Mesenteric fat pad (tissue), 1 donor: ENCODE results near the gene ABHD17A. TPM values are rescaled to one million over a fixed set of nuclear protein-coding genes. Genes with fewer than 3 reads are reported as not detected.

Source experiments
- DNase-seq: peaks from one replicate; pipeline ENCODE4 v3.0.0-alpha.2; 2020; ENCODE audit warnings: low spot score
- total RNA-seq: library from RNA; stranded (reverse); fragmentation: NEBNext Ultra II Directional; extraction: Animal tissue kit (Norgen Biotek cat#: 25700); gene quantifications from one replicate; pipeline ENCODE4 v1.2.1, GENCODE V29; 2021
- donor health status: DM: yes; HTN: yes; CAD: no.

Gene ABHD17A
- total RNA-seq, 1 donor from 2014 or later, result 67.2 TPM

DNA sequence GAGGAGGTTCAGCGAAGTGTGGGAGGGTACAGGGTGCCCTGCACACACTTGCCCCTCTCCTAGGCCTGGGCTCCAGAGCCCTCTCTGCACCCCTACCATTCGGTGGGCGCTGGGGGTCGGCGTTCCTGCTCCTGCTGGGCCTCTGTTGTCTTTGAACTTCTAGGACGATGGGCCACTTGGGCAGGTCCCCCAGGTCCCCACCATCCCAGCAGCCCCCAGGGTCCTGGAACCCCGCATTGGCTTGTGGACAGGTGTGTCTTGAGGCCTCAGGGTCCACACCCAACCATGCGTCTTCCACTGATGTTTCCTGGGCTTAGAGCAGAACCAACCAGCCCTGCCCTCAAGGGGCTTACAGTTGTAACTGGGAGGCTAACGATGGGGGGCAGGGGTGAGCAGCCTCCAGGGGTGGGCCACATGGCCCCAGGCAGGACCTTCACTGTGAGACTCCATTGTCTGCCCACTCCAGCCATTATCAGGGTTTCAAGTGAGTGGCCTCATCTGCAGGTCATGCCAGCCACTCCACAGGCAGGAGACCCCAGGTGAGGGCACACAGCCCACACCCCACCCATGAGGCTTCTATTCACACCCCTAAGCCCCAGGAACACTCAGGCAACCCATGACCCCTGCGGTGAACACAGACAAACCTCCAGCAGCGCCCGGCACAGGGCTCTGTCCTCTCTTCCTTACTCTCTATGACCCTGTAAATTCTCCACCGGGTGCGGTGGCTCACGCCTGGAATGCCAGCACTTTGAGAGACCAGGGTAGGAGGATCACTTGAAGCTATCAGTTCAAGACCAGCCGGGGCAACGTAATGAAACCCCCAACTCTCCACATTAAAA is 19.9 kb downstream of the ABHD17A start:
- DNase-seq, result no peak

- peak; percentile 94 for DNase-seq
These were observed 20.7 kb downstream of the ABHD17A start for GRCh38 chr19:1864480-1865171.

- peak; percentile 98 for DNase-seq
These were observed 21.4 kb downstream of the ABHD17A start for GRCh38 chr19:1863638-1864479.

- no peak for DNase-seq
These were observed 22.0 kb downstream of the ABHD17A start, which contains the start of gene KLF16 for GRCh38 chr19:1863328-1863637. Gene KLF16, minus strand, starts transcription at chr19:1863579. Its CDS starts 82 bp downstream, at chr19:1863497.

- DNase-seq, result no peak
These were observed 22.6 kb downstream of the ABHD17A start for GRCh38 chr19:1862424-1863327.

DNA sequence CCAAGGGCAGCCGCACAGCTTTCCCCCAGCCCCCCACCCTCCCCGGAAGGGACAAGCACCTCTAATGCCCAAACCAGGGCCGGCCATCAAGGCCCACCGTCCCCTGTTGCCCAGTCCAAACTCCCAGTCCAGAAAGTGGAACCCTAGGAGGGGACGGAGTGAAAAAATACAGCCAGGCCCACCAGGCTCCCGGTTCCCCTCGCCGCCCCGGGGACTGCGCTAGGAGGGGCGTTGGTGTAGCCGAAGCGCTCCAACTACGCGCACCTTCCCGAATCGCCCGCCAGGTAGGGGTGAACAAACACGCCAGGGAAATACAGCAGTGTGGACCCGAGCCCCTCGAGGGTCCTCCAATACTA is 23.2 kb downstream of the ABHD17A start:
- no peak for DNase-seq

DNA sequence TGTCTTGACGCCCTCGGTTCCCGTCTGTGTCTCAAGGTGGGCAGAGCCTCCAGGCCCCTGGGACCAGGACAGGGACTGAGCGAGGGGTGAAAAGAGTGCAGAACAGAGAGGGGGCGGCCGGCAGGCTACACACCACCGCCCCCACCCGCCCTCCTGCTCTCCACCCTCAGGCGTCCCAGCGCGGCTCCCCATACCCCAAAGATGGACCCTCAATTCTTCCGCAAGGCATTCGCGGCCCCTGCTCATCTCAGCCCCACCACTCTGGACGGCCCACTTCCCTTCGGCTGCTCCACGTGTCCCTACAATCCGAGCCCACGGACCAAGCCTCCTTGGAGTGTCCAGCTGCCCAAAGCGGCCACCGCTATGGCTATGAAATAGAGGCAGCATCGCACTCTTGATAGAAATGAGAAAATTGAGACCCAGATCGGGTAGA is 23.7 kb downstream of the ABHD17A start:
- no peak for DNase-seq

- DNase-seq, result no peak
These were observed 24.3 kb downstream of the ABHD17A start for GRCh38 chr19:1860821-1861598.

- no peak for DNase-seq
These were observed 25.1 kb downstream of the ABHD17A start for GRCh38 chr19:1860042-1860775.

DNA sequence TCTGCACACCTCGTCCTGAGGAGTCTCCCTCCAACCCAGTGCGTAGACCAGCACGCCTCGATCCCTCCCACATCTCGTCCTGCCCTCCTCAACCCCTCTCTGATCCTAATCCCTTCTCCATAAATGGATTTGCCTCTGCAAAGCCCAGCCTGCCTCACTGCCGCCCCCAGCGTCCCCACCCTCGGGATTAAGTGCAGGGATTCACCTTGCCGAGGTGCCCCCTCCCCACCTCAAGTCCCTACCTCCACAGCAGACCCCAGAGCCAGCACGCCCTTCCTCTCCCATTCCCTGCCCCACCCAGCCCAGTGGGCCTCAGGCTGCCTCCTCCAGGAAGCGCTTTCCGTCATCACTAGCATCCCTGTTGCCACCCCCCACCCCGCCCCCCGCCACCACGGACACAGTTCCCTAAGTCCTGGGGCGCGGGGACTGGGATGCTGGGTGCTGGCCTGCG is 25.9 kb downstream of the ABHD17A start:
- no peak for DNase-seq

GRCh38 chr19:1858412-1859081 is 26.7 kb downstream of the ABHD17A start:
- no peak for DNase-seq

- no peak for DNase-seq
These were observed 27.5 kb downstream of the ABHD17A start for GRCh38 chr19:1857648-1858326.

- DNase-seq, result peak; percentile 95
These were observed 28.3 kb downstream of the ABHD17A start for GRCh38 chr19:1856698-1857603.

GRCh38 chr19:1856345-1856697 is 29.0 kb downstream of the ABHD17A start:
- no peak for DNase-seq

DNA sequence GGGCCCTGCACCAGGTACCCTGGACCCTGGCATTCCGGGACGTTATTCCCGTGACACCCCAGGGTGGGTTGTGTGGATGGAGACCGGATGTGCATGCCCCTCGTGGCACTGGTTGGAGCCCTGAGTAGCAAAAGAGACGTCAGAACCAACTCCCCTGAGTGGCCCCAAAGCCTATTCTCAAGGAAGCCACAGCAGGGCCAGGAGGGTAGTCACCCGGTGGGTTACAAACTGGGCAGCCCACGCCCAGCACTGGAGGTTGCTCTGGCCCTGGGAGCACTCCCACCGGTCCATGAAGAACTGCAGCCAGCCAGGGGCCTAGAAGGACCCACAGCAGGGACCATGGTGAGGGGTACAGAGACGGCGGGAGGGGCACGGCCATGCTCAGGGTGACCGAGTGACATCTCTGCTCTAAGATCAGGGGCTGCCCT is 29.5 kb downstream of the ABHD17A start:
- no peak for DNase-seq

GRCh38 chr19:1855040-1855827 is 30.1 kb downstream of the ABHD17A start:
- DNase-seq, result peak; percentile 97
